Chondrocyte (in vitro differentiated cells): ENCODE measurements around the gene LUZP2. TPM values are rescaled to one million over a fixed set of nuclear protein-coding genes. Genes with fewer than 3 reads are reported as not detected.
"Not testable (repeated sequence)": the region's sequence is repeated elsewhere in the genome, so short reads cannot be mapped to it uniquely, and the experiment has no call there.

ENCODE experiments used
- DNase-seq: peaks from one replicate; pipeline ENCODE4 v3.0.0; 2021; ENCODE audit warnings: mixed read lengths, low spot score
- H3K27ac Mint-ChIP-seq: one replicate; pipeline ENCODE4 v1.8.0; 2021; ENCODE audit warnings: mild to moderate bottlenecking, moderate library complexity, mixed read lengths; ENCODE audit not compliant: unreplicated experiment
- H3K27me3 Mint-ChIP-seq: 2 replicates; pipeline ENCODE4 v1.8.0; 2021; ENCODE audit warnings: low read depth, mixed read lengths
- H3K36me3 Mint-ChIP-seq: 2 replicates; pipeline ENCODE4 v1.8.0; 2021; ENCODE audit warnings: low read depth, mixed read lengths
- H3K4me1 Mint-ChIP-seq: 2 replicates; pipeline ENCODE4 v1.8.0; 2021; ENCODE audit warnings: low read depth, mild to moderate bottlenecking, mixed read lengths
- H3K4me3 Mint-ChIP-seq: one replicate; pipeline ENCODE4 v1.8.0; 2021; ENCODE audit warnings: mild to moderate bottlenecking, moderate library complexity, mixed read lengths; ENCODE audit not compliant: unreplicated experiment
- H3K9me3 Mint-ChIP-seq: 2 replicates; pipeline ENCODE4 v1.8.0; 2021; ENCODE audit warnings: low read depth, mixed read lengths
- CTCF ChIP-seq: fragments of 200-600 bp; sonication (generic); IDR thresholded peaks from 2 replicates; pipeline ENCODE4 v1.5.0; 2021; ENCODE audit warnings: antibody characterized with exemption, mild to moderate bottlenecking, moderate library complexity
- total RNA-seq: library from RNA; stranded (reverse); gene quantifications from 3 replicates; pipeline ENCODE4 v1.2.1, GENCODE V29; 2021

Gene LUZP2
- total RNA-seq, 1 donor from 2014 or later: 13.9 TPM

GRCh38 chr11:24965748-24966147 is 468.9 kb downstream of the LUZP2 start:
- no peak overlapping the region for H3K27ac Mint-ChIP-seq
- TF ChIP-seq CTCF: no peak
- no peaks in the 10 kb centered on the region for H3K27me3 Mint-ChIP-seq
- no peak for DNase-seq
- no peaks in the 10 kb centered on the region for H3K36me3 Mint-ChIP-seq
- peaks cover 6% of the 10 kb centered on the region for H3K9me3 Mint-ChIP-seq
- peaks cover 18% of the 10 kb centered on the region for H3K4me1 Mint-ChIP-seq
- H3K4me3 Mint-ChIP-seq: no peak overlapping the region

- H3K4me3 Mint-ChIP-seq, H3K27ac Mint-ChIP-seq, H3K27me3 Mint-ChIP-seq, DNase-seq, H3K4me1 Mint-ChIP-seq, H3K36me3 Mint-ChIP-seq: not testable (repeated sequence)
- H3K9me3 Mint-ChIP-seq: peaks cover 14% of the 10 kb centered on the region
Observed at GRCh38 chr11:24993903-24994302, 497.1 kb downstream of the LUZP2 start.

GRCh38 chr11:24999929-25000328 is 503.1 kb downstream of the LUZP2 start:
- not testable (repeated sequence) for H3K36me3 Mint-ChIP-seq, H3K4me3 Mint-ChIP-seq, H3K4me1 Mint-ChIP-seq, DNase-seq, H3K27me3 Mint-ChIP-seq, H3K27ac Mint-ChIP-seq
- H3K9me3 Mint-ChIP-seq: peaks cover 12% of the 10 kb centered on the region

- no peak overlapping the region for H3K4me3 Mint-ChIP-seq
- H3K27me3 Mint-ChIP-seq: no peaks in the 10 kb centered on the region
- TF ChIP-seq CTCF: no peak
- H3K36me3 Mint-ChIP-seq: no peaks in the 10 kb centered on the region
- no peak for DNase-seq
- peaks cover 2% of the 10 kb centered on the region for H3K9me3 Mint-ChIP-seq
- peaks cover 6% of the 10 kb centered on the region for H3K4me1 Mint-ChIP-seq
- H3K27ac Mint-ChIP-seq: no peak overlapping the region
Observed at GRCh38 chr11:25037431-25037830, 540.6 kb downstream of the LUZP2 start.

- H3K4me3 Mint-ChIP-seq: no peak overlapping the region
- no peaks in the 10 kb centered on the region for H3K36me3 Mint-ChIP-seq
- H3K9me3 Mint-ChIP-seq: peaks cover 2% of the 10 kb centered on the region
- DNase-seq: no peak
- no peak for TF ChIP-seq CTCF
- no peak overlapping the region for H3K27ac Mint-ChIP-seq
- peaks cover 6% of the 10 kb centered on the region for H3K4me1 Mint-ChIP-seq
- no peaks in the 10 kb centered on the region for H3K27me3 Mint-ChIP-seq
Observed at GRCh38 chr11:25038131-25038530, 541.3 kb downstream of the LUZP2 start.

- no peak for TF ChIP-seq CTCF
- H3K4me3 Mint-ChIP-seq: no peak overlapping the region
- peaks cover 2% of the 10 kb centered on the region for H3K9me3 Mint-ChIP-seq
- no peaks in the 10 kb centered on the region for H3K27me3 Mint-ChIP-seq
- no peaks in the 10 kb centered on the region for H3K36me3 Mint-ChIP-seq
- DNase-seq: no peak
- peaks cover 6% of the 10 kb centered on the region for H3K4me1 Mint-ChIP-seq
- no peak overlapping the region for H3K27ac Mint-ChIP-seq
Observed at GRCh38 chr11:25039165-25039564, 542.3 kb downstream of the LUZP2 start.
